ENCODE results near the gene TRIM15. TPM values are rescaled to one million over a fixed set of nuclear protein-coding genes. Genes with fewer than 3 reads are reported as not detected.

TRIM15 gene
- total RNA-seq, result not detected

DNA sequence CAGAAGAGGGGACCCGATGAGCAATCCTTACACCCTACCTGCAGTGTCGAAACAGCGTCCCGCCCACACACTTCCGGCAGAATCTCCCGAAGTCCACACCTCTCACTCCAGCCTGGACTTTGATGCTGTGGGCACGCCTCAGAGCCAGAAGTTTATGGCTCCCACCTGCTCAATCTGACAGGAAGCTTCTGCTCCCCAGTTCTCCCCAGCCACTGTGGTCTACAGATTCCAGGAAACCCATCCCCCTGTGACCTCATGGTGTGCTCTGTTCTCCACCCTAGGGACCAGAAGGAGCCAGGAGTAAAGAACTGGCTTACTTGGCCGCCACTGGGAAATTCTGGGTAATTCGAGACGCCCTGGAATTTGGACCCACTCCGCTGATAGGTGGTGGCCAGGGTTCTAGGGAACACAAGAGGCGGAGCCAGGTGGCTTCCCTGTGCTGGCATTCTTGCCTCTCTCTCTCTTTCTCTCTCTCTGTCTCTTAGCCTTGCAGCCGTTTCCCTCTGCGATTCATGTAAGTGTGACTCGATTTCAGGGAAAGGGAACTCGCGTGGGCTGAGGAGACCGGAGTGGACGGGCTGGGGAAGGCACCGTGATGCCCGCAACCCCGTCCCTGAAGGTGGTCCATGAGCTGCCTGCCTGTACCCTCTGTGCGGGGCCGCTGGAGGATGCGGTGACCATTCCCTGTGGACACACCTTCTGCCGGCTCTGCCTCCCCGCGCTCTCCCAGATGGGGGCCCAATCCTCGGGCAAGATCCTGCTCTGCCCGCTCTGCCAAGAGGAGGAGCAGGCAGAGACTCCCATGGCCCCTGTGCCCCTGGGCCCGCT lies at the start of gene TRIM15:
Gene TRIM15 (plus strand): TSS at position 457 of the 828 bp plus-strand sequence. CDS start 139 bp downstream, at position 596.
- TF ChIP-seq, protein P1, sequence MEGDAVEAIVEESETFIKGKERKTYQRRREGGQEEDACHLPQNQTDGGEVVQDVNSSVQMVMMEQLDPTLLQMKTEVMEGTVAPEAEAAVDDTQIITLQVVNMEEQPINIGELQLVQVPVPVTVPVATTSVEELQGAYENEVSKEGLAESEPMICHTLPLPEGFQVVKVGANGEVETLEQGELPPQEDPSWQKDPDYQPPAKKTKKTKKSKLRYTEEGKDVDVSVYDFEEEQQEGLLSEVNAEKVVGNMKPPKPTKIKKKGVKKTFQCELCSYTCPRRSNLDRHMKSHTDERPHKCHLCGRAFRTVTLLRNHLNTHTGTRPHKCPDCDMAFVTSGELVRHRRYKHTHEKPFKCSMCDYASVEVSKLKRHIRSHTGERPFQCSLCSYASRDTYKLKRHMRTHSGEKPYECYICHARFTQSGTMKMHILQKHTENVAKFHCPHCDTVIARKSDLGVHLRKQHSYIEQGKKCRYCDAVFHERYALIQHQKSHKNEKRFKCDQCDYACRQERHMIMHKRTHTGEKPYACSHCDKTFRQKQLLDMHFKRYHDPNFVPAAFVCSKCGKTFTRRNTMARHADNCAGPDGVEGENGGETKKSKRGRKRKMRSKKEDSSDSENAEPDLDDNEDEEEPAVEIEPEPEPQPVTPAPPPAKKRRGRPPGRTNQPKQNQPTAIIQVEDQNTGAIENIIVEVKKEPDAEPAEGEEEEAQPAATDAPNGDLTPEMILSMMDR (IDR thresholded peaks at IDR 0.05; ENCODE audit: low read depth), result no peak

DNA sequence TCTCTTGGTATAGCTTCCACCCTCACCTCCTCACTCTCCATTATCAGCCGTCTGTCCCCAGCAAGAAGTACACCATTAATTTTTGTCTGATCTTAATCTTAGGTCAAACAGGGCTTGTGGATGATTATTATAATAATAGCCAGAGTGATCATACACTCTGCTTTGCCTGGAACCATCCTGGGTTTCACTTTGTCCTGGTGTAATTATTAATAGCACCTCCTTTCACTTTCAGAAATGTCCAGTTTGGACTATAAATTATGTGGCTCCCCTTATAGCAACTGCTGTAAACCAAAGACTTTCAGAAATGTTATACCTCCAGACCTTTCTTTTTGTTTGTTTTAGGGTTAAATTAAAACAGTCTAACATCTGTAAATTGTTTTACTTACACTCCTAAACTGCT lies 49.5 kb upstream of the TRIM15 start:
- TF ChIP-seq, protein P1 (IDR thresholded peaks at IDR 0.05; ENCODE audit: low read depth), result no peak

DNA sequence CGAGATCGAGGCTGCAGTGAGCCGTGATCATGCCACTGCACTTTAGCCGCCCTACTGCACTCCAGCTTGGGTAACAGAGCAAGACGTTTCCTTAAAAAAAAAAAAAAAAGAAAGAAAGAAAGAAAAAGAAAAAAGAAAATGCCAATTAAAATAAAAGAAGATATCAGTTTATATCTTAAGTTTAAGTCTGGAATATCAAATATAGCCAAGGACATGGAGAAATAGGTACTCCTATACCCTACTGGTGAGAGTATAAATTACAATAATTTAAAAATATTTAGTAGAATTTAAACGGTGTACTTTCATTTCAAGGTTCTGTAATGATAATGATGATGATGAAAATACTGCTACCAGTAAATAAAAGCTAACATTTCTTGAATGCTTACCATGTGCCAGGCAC lies 46.6 kb upstream of the TRIM15 start:
- TF ChIP-seq, protein P1 (IDR thresholded peaks at IDR 0.05; ENCODE audit: low read depth), result no peak

DNA sequence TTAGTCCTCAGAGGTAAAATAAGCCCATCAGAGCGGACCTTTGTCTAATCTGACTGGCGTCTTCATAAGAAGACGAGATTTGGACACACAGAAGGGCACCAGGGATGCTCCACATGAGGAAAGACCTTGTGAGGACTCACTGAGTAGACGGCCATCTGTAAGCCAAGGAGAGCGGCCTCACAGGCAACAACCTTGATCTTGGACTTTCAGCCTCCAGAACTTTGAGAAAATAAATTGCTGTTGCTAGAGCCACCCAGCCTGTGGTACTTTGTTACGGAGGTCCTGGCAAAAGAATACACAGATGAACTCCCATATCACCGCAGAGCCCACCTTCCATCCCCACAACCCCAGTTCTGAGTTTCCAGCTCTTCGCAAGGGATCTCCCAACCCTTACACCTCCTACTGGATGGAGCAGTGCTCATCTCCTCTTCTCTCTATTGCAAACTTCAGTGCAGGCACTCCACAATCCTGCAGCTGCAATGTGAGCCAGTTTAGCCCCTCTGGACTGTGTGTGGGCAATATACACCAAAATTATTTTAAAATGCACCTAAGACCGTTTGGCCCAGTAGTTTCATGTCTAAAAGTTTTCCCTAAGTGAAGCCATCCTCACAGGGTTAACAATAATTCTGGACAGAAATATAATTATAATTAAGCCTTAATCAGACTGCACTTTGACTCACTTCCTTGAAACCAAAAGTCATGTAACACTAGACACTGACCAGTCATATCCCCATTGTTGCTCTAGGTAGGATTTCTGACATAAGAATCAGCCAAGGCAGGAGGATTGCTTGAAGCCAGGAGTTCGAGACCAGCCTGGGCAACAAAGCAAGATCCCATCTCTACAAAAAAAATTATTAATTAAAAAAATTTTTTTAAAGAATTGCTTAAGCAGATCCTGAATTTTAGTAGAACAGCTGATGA lies 41.6 kb upstream of the TRIM15 start:
- TF ChIP-seq, protein P1 (IDR thresholded peaks at IDR 0.05; ENCODE audit: low read depth), result no peak

DNA sequence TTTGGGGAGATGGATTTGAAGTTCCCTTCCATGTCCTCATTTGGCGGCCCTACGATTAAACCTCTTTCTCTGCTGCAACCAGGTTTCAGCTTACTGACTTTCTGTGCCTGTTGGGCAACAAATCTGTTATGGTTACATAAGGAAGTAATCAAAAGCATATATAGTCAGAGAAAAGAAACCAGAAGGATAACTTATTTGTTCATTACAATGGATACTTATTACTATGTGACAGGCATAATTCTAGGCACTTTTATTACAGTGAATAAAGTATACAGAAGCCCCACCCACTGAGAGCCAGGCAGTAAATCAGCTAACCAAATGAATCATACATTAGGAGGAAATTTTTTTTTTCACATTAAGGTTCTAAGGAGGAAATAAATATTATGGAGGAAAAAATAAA lies 40.8 kb upstream of the TRIM15 start:
- TF ChIP-seq, protein P1 (IDR thresholded peaks at IDR 0.05; ENCODE audit: low read depth), result no peak

DNA sequence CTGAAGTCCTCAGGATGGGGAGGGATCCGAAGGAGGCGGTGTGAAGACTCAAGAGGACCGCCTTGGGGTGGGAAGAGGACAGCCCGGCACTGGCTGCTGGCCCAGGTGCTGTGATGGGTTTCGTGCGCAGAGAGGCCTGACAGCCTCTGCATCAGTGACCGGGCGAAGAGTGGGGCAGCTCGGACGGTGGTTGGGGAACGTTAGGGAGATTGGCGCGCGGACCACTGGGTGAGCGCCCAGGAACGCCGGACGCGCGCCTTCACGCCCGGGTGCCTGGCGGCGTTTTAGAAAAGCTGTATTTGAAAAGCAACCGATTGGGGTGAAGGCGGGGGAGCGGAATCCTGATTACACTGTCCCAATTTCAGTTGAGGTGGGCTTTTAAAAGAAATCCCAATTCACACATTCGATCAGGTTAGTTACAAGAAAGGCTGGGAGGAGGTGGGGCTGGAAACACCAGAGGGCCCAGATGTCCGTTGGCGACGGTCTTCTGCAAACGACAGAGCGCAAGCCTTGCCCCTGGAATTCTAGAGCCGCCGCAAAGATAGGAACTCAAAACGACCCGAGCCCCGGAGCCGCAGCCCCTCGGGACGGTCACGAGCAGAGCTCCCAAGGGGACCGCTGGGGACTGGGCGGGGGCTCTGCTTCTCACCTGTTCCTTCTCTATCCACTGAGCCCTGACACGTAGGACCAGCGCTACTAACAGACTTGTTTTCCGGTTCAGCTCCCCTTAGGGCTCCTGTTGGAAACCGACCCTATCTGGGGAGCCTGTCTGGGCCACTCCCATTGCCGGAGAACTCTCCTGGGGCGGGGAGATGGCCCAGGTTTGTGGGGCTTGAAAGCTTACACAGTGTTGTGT lies 35.9 kb upstream of the TRIM15 start:
- TF ChIP-seq, protein P1 (IDR thresholded peaks at IDR 0.05; ENCODE audit: low read depth), result no peak

All from subcutaneous adipose tissue (tissue), 4 donors.